Mesendoderm (in vitro differentiated cells): ENCODE results near the gene LCLAT1.
A peak's percentile ranks its signal among the peaks of the same experiment; 100 is the strongest.

Experiments used
- DNase-seq: peaks from one replicate; pipeline ENCODE4 v3.0.0; 2013
- H2AK5ac ChIP-seq: 2 replicates; pipeline ENCODE4 v1.6.1; 2013; ENCODE audit warnings: low read length, inconsistent platforms
- H2BK120ac ChIP-seq: 2 replicates; pipeline ENCODE4 v1.6.1; 2013; ENCODE audit warnings: low read depth, mild to moderate bottlenecking, low read length, moderate library complexity, mixed read lengths
- H2BK15ac ChIP-seq: replicated peaks from 2 replicates; pipeline ENCODE4 v1.6.1; 2013; ENCODE audit warnings: low read depth, mild to moderate bottlenecking, moderate library complexity
- H2BK5ac ChIP-seq: 2 replicates; pipeline ENCODE4 v1.6.1; 2013; ENCODE audit warnings: low read length, inconsistent platforms
- H3K18ac ChIP-seq: 2 replicates; pipeline ENCODE4 v1.6.1; 2013; ENCODE audit warnings: mild to moderate bottlenecking, low read length, mixed read lengths
- H3K23ac ChIP-seq: one replicate; pipeline ENCODE4 v1.6.1; 2013; ENCODE audit warnings: low read length
- H3K27ac ChIP-seq: 2 replicates; pipeline ENCODE4 v1.5.1; 2013; ENCODE audit warnings: low read depth, mild to moderate bottlenecking, inconsistent platforms, low read length, moderate library complexity
- H3K27me3 ChIP-seq: 2 replicates; pipeline ENCODE4 v1.6.1; 2013; ENCODE audit warnings: low read length, control low read depth, mild to moderate bottlenecking, inconsistent platforms; ENCODE audit not compliant: insufficient read depth, poor library complexity
- H3K36me3 ChIP-seq: 2 replicates; pipeline ENCODE4 v1.6.1; 2013; ENCODE audit warnings: low read length, inconsistent platforms; ENCODE audit not compliant: control insufficient read depth, insufficient read depth
- H3K4ac ChIP-seq: one replicate; pipeline ENCODE4 v1.6.1; 2013; ENCODE audit warnings: low read depth, mild to moderate bottlenecking, low read length, moderate library complexity
- H3K4me1 ChIP-seq: 2 replicates; pipeline ENCODE4 v1.6.1; 2013; ENCODE audit warnings: low read depth, low read length, inconsistent platforms; ENCODE audit not compliant: control insufficient read depth
- H3K4me2 ChIP-seq: 2 replicates; pipeline ENCODE4 v1.6.1; 2013; ENCODE audit warnings: low read length
- H3K4me3 ChIP-seq: 2 replicates; pipeline ENCODE4 v1.5.1; 2013; ENCODE audit warnings: mild to moderate bottlenecking, low read length
- H3K56ac ChIP-seq: one replicate; pipeline ENCODE4 v1.6.1; 2013; ENCODE audit warnings: low read length
- H3K79me1 ChIP-seq: 2 replicates; pipeline ENCODE4 v1.6.1; 2013; ENCODE audit warnings: low read length, inconsistent platforms
- H3K79me2 ChIP-seq: 2 replicates; pipeline ENCODE4 v1.6.1; 2013; ENCODE audit warnings: mild to moderate bottlenecking, low read length; ENCODE audit not compliant: control insufficient read depth, insufficient read depth
- H3K9ac ChIP-seq: 2 replicates; pipeline ENCODE4 v1.6.1; 2013; ENCODE audit warnings: low read length, inconsistent platforms
- H4K5ac ChIP-seq: one replicate; pipeline ENCODE4 v1.6.1; 2013; ENCODE audit warnings: low read length
- H4K8ac ChIP-seq: one replicate; pipeline ENCODE4 v1.6.1; 2013; ENCODE audit warnings: low read depth, mild to moderate bottlenecking, control low read depth, low read length, moderate library complexity
- WGBS: extraction: QIAGEN DNeasy Blood & Tissue Kit; methylation state at CpG from one replicate; pipeline ENCODE4 v1.1.7; 2013; ENCODE audit warnings: low lambda C conversion rate, missing lambda C conversion rate; ENCODE audit not compliant: insufficient coverage; ENCODE audit errors: extremely low coverage; 5-methylcytosine and 5-hydroxymethylcytosine counted together

LCLAT1 gene

DNA sequence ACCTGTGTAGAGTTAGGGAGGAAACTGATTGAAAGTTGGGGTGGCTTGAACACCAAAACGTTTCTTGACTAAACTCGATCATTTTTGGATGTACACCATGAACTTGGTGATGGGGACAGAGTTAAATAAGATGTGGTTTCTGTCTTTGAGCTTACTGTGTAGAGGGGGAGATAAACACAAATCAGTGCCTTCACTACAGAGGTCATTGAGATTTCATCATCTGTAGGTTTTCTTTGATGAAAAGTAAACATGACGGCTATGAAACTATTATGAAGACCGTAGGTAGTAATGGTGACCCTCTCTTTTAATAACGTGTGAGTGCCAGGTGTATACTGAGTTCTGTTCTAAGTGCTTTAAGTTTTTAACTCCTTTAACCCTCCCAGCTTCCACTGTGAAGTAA lies 6.5 kb downstream of the LCLAT1 start:
- Histone ChIP-seq H3K79me1 (peaks cover 19% of the 10 kb centered on the region), H3K9ac (no peak overlapping the region), H2BK15ac (no peak overlapping the region), H3K4me2 (no peak overlapping the region), H2BK120ac (no peak overlapping the region), H3K4me1 (peaks cover 9% of the 10 kb centered on the region), H3K4ac (no peak overlapping the region), H3K23ac (no peak overlapping the region), H4K5ac (no peak overlapping the region), H3K4me3 (no peak overlapping the region), H3K18ac (no peak overlapping the region), H3K27me3 (no peaks in the 10 kb centered on the region), H3K56ac (no peak overlapping the region), H2BK5ac (no peak overlapping the region), H4K8ac (no peak overlapping the region), H3K36me3 (no peaks in the 10 kb centered on the region), H2AK5ac (no peak overlapping the region), H3K79me2 (peaks cover 30% of the 10 kb centered on the region), H3K27ac (no peak overlapping the region)
- no peak for DNase-seq
- no CpG with 5 or more reads among the region's 5 CpGs for WGBS

- H3K4me1 ChIP-seq = peaks cover 11% of the 10 kb centered on the region
- H4K5ac ChIP-seq = no peak overlapping the region
- no peak overlapping the region for H3K9ac ChIP-seq
- H3K4me3 ChIP-seq = no peak overlapping the region
- no peak overlapping the region for H3K4me2 ChIP-seq
- no peaks in the 10 kb centered on the region for H3K27me3 ChIP-seq
- H2BK120ac ChIP-seq = no peak overlapping the region
- no peaks in the 10 kb centered on the region for H3K36me3 ChIP-seq
- H2AK5ac ChIP-seq = no peak overlapping the region
- no peak overlapping the region for H2BK5ac ChIP-seq
- no peak overlapping the region for H3K4ac ChIP-seq
- DNase-seq = no peak
- no peak overlapping the region for H3K18ac ChIP-seq
- H3K79me1 ChIP-seq = peaks cover 21% of the 10 kb centered on the region
- H3K56ac ChIP-seq = no peak overlapping the region
- no peak overlapping the region for H3K27ac ChIP-seq
- H3K23ac ChIP-seq = no peak overlapping the region
- WGBS = no CpG with 5 or more reads among the region's 6 CpGs
- peaks cover 33% of the 10 kb centered on the region for H3K79me2 ChIP-seq
- H4K8ac ChIP-seq = no peak overlapping the region
- H2BK15ac ChIP-seq = no peak overlapping the region
Measured at GRCh38 chr2:30454571-30454970, 7.5 kb downstream of the LCLAT1 start.

- Histone ChIP-seq H3K36me3 (no peaks in the 10 kb centered on the region), H3K9ac (no peak overlapping the region), H4K5ac (no peak overlapping the region), H3K4me2 (no peak overlapping the region), H3K56ac (no peak overlapping the region), H2BK5ac (no peak overlapping the region), H2AK5ac (peak overlapping the region; percentile 56), H3K4me1 (peaks cover 11% of the 10 kb centered on the region), H3K4me3 (no peak overlapping the region), H3K79me1 (peaks cover 18% of the 10 kb centered on the region), H3K79me2 (peaks cover 32% of the 10 kb centered on the region), H3K27ac (no peak overlapping the region), H2BK120ac (no peak overlapping the region), H3K18ac (peak overlapping the region; percentile 12), H4K8ac (no peak overlapping the region), H2BK15ac (no peak overlapping the region), H3K27me3 (no peaks in the 10 kb centered on the region), H3K4ac (no peak overlapping the region), H3K23ac (no peak overlapping the region)
- DNase-seq = no peak
- no CpG with 5 or more reads among the region's 7 CpGs for WGBS
Measured at GRCh38 chr2:30455114-30455738, 8.2 kb downstream of the LCLAT1 start.

DNA sequence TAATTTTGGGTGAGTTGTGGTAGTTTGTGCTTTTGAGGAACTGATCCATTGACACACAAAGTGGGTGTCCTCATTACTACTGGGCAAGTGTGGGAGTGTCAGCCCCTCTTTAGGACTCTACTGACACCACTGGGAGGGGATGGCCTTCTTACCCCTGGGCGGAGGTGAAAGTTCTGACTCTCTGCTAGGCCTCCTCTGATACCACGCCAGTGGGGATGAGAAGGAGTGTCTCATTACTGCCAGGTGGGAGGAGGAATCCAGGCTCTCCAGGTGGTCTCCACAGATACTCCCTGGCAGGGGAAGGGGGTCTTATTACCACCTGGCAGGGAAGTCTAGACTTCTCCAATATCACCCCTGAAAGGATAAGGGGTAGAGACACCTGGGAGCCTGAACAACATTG lies 9.1 kb downstream of the LCLAT1 start:
- no peak overlapping the region for H3K23ac ChIP-seq
- H3K4me1 ChIP-seq = peaks cover 11% of the 10 kb centered on the region
- no peak overlapping the region for H3K4me3 ChIP-seq
- H3K79me2 ChIP-seq = peaks cover 37% of the 10 kb centered on the region
- WGBS = no CpG with 5 or more reads among the region's 2 CpGs
- no peak overlapping the region for H3K4me2 ChIP-seq
- no peak overlapping the region for H3K18ac ChIP-seq
- H2AK5ac ChIP-seq = no peak overlapping the region
- no peaks in the 10 kb centered on the region for H3K36me3 ChIP-seq
- H3K79me1 ChIP-seq = peaks cover 20% of the 10 kb centered on the region
- peak overlapping the region; percentile 1 for H3K56ac ChIP-seq
- no peak overlapping the region for H4K8ac ChIP-seq
- H3K27ac ChIP-seq = no peak overlapping the region
- H2BK120ac ChIP-seq = no peak overlapping the region
- no peak overlapping the region for H4K5ac ChIP-seq
- H3K27me3 ChIP-seq = no peaks in the 10 kb centered on the region
- DNase-seq = peak; percentile 54
- H2BK15ac ChIP-seq = no peak overlapping the region
- no peak overlapping the region for H3K9ac ChIP-seq
- no peak overlapping the region for H2BK5ac ChIP-seq
- H3K4ac ChIP-seq = no peak overlapping the region

GRCh38 chr2:30456579-30456978 lies 9.5 kb downstream of the LCLAT1 start:
- Histone ChIP-seq H3K79me2 (peaks cover 40% of the 10 kb centered on the region), H3K18ac (no peak overlapping the region), H3K4ac (no peak overlapping the region), H2AK5ac (peak overlapping the region; percentile 27), H3K27me3 (no peaks in the 10 kb centered on the region), H3K9ac (no peak overlapping the region), H4K5ac (peak overlapping the region; percentile 21), H3K56ac (peak overlapping the region; percentile 1), H3K36me3 (no peaks in the 10 kb centered on the region), H3K4me1 (peaks cover 11% of the 10 kb centered on the region), H3K27ac (no peak overlapping the region), H3K4me3 (no peak overlapping the region), H3K79me1 (peaks cover 22% of the 10 kb centered on the region), H3K4me2 (no peak overlapping the region), H2BK120ac (no peak overlapping the region), H3K23ac (no peak overlapping the region), H2BK15ac (no peak overlapping the region), H4K8ac (no peak overlapping the region), H2BK5ac (peak overlapping the region; percentile 32)
- WGBS = no CpG with 5 or more reads among the region's 2 CpGs
- DNase-seq = no peak

DNA sequence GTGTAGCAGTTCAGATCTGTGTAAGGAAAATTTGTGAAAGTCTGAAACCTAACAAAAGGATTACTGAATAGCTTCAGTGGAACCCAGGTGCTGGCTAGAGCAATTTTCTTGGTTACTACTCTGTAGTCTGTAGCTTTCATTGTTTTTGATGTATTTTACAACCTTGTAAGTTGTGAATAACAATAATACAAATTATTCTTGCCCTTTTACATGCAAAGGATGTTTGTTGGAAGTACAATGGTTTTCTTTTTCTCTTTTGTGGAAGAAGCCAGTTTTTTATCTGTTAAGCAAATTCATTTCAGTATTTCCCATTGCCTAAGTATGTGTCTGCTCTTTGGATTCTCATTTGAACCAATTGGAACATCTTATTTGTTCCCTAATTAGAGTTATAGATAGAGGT lies 10.2 kb downstream of the LCLAT1 start:
- no peak for DNase-seq
- no peak overlapping the region for H3K4me3 ChIP-seq
- no peak overlapping the region for H3K4me2 ChIP-seq
- no peak overlapping the region for H2BK5ac ChIP-seq
- H3K18ac ChIP-seq = no peak overlapping the region
- no peaks in the 10 kb centered on the region for H3K36me3 ChIP-seq
- peaks cover 11% of the 10 kb centered on the region for H3K4me1 ChIP-seq
- no peak overlapping the region for H2BK15ac ChIP-seq
- peaks cover 23% of the 10 kb centered on the region for H3K79me1 ChIP-seq
- H2BK120ac ChIP-seq = no peak overlapping the region
- H3K9ac ChIP-seq = no peak overlapping the region
- no peak overlapping the region for H3K23ac ChIP-seq
- H4K5ac ChIP-seq = no peak overlapping the region
- no peak overlapping the region for H3K56ac ChIP-seq
- H2AK5ac ChIP-seq = no peak overlapping the region
- no peaks in the 10 kb centered on the region for H3K27me3 ChIP-seq
- H4K8ac ChIP-seq = no peak overlapping the region
- peaks cover 42% of the 10 kb centered on the region for H3K79me2 ChIP-seq
- no peak overlapping the region for H3K4ac ChIP-seq
- no peak overlapping the region for H3K27ac ChIP-seq
